Fibroblast of skin of left biceps (primary cell): ENCODE results near the gene EHF.

Source experiments
- DNase-seq, 2 experiments: peaks; one replicate each; pipeline ENCODE4 v3.0.0-alpha.2; 2013; ENCODE audit warnings: low read depth in 2 of 2

EHF gene

GRCh38 chr11:34625576-34625975 is 4.7 kb downstream of the EHF start:
- DNase-seq, result no peak

- no peak for DNase-seq
Measured at GRCh38 chr11:34626393-34626792, 5.5 kb downstream of the EHF start.

GRCh38 chr11:34627197-34627596 is 6.3 kb downstream of the EHF start:
- DNase-seq, result no peak

GRCh38 chr11:34629711-34630110 is 8.8 kb downstream of the EHF start:
- DNase-seq, result no peak

GRCh38 chr11:34630544-34630943 is 9.7 kb downstream of the EHF start:
- no peak for DNase-seq

- DNase-seq, result no peak
Measured at GRCh38 chr11:34631297-34631696, 10.4 kb downstream of the EHF start.

GRCh38 chr11:34631737-34632104 is 10.8 kb downstream of the EHF start:
- no peak for DNase-seq

- no peak for DNase-seq
Measured at GRCh38 chr11:34632105-34632791, 11.4 kb downstream of the EHF start.

- DNase-seq, result no peak
Measured at GRCh38 chr11:34633640-34633989, 12.7 kb downstream of the EHF start.

GRCh38 chr11:34633990-34634693 is 13.2 kb downstream of the EHF start:
- peak in 1 of 2 experiments; percentile 30 for DNase-seq

GRCh38 chr11:34634694-34635062 is 13.8 kb downstream of the EHF start:
- no peak for DNase-seq

GRCh38 chr11:34636127-34636526 is 15.2 kb downstream of the EHF start:
- DNase-seq, result no peak

GRCh38 chr11:34637303-34637702 is 16.4 kb downstream of the EHF start:
- no peak for DNase-seq

GRCh38 chr11:34638897-34639296 is 18.0 kb downstream of the EHF start:
- no peak for DNase-seq

- no peak for DNase-seq
Measured at GRCh38 chr11:34639545-34639944, 18.7 kb downstream of the EHF start.

- no peak for DNase-seq
Measured at GRCh38 chr11:34640050-34640923, 19.4 kb downstream of the EHF start.

GRCh38 chr11:34640924-34641275 is 20.0 kb downstream of the EHF start:
- DNase-seq, result no peak

GRCh38 chr11:34641456-34641855 is 20.6 kb downstream of the EHF start:
- no peak for DNase-seq

GRCh38 chr11:34642001-34642554 is 21.2 kb downstream of the EHF start:
- DNase-seq, result no peak

GRCh38 chr11:34642873-34643272 is 22.0 kb downstream of the EHF start:
- DNase-seq, result no peak

GRCh38 chr11:34643311-34643710 is 22.4 kb downstream of the EHF start:
- no peak for DNase-seq

- DNase-seq, result no peak
Measured at GRCh38 chr11:34643846-34644245, 23.0 kb downstream of the EHF start.
